ENCODE data around the gene POLL. TPM values are rescaled to one million over a fixed set of nuclear protein-coding genes. Genes with fewer than 3 reads are reported as not detected.
A peak's percentile ranks its signal among the peaks of the same experiment; 100 is the strongest.
"Not testable (repeated sequence)": the region's sequence is repeated elsewhere in the genome, so short reads cannot be mapped to it uniquely, and the experiment has no call there.

Gene POLL
- total RNA-seq (2014; rRNA removed; shearing (Covaris generic)) (24.0 and 24.3 TPM in 2 replicates), polyA plus RNA-seq (2016; fragmentation: Nextera tagmentation; extraction: Ambion mirVana) (17.3 and 18.2 TPM in 2 replicates)
- long read RNA-seq, partial matches to known transcripts = 5 of 17 reads
- long read RNA-seq, other reads (novel, unspliced or antisense) = 9 of 17 reads

DNA sequence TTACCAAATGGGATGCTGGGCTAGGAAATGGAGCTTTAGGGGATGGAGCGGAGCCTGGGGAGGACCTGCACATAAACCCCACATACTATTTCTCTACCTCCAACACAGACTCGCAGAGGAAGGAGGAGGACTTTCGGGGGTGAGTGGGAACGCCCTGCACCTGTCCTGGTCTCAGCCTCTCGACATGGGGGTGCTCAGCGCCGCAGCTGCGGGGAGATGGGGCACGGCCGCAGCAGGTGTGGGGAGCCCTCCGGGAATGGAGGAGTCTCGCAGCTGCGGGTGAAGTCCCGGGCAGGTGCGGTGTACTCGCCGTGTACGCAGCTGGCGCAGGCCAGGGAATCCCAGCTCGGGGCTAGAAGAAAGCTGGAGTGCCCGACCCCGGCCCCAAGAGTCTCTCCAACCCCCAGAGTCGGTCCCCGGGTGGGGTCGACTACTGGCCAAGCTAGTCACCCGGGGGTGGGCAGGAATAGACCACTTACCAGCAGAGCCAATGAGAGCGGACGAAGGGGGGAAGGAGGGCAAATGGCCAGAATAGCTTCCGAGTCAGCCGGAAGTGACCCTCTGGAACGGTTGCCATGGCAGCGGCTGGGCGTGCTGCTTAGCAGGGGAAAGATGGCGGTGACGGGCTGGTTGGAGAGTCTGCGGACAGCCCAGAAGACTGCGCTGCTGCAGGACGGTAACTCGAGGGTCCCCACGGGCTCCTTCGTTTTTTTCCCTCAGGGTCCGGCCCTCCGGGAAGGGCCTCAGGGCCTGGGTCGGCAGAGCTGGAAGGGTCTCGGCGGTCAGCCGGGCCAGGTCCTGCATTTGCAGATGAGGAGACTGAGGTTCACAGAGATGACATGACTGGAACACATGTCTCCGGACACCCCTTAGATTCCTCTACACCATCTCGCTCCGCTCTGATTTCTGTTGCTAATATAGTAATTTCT, at the start of gene POLL, which contains the start of gene DPCD:
TSS of gene POLL (minus strand) at position 533 of the 929 bp plus-strand sequence. CDS start 897 bp downstream, outside the sequence.
TSS of gene DPCD (plus strand) at position 597 of the 929 bp plus-strand sequence. CDS start at position 613, 16 bp downstream.
- TF ChIP-seq, protein P1, sequence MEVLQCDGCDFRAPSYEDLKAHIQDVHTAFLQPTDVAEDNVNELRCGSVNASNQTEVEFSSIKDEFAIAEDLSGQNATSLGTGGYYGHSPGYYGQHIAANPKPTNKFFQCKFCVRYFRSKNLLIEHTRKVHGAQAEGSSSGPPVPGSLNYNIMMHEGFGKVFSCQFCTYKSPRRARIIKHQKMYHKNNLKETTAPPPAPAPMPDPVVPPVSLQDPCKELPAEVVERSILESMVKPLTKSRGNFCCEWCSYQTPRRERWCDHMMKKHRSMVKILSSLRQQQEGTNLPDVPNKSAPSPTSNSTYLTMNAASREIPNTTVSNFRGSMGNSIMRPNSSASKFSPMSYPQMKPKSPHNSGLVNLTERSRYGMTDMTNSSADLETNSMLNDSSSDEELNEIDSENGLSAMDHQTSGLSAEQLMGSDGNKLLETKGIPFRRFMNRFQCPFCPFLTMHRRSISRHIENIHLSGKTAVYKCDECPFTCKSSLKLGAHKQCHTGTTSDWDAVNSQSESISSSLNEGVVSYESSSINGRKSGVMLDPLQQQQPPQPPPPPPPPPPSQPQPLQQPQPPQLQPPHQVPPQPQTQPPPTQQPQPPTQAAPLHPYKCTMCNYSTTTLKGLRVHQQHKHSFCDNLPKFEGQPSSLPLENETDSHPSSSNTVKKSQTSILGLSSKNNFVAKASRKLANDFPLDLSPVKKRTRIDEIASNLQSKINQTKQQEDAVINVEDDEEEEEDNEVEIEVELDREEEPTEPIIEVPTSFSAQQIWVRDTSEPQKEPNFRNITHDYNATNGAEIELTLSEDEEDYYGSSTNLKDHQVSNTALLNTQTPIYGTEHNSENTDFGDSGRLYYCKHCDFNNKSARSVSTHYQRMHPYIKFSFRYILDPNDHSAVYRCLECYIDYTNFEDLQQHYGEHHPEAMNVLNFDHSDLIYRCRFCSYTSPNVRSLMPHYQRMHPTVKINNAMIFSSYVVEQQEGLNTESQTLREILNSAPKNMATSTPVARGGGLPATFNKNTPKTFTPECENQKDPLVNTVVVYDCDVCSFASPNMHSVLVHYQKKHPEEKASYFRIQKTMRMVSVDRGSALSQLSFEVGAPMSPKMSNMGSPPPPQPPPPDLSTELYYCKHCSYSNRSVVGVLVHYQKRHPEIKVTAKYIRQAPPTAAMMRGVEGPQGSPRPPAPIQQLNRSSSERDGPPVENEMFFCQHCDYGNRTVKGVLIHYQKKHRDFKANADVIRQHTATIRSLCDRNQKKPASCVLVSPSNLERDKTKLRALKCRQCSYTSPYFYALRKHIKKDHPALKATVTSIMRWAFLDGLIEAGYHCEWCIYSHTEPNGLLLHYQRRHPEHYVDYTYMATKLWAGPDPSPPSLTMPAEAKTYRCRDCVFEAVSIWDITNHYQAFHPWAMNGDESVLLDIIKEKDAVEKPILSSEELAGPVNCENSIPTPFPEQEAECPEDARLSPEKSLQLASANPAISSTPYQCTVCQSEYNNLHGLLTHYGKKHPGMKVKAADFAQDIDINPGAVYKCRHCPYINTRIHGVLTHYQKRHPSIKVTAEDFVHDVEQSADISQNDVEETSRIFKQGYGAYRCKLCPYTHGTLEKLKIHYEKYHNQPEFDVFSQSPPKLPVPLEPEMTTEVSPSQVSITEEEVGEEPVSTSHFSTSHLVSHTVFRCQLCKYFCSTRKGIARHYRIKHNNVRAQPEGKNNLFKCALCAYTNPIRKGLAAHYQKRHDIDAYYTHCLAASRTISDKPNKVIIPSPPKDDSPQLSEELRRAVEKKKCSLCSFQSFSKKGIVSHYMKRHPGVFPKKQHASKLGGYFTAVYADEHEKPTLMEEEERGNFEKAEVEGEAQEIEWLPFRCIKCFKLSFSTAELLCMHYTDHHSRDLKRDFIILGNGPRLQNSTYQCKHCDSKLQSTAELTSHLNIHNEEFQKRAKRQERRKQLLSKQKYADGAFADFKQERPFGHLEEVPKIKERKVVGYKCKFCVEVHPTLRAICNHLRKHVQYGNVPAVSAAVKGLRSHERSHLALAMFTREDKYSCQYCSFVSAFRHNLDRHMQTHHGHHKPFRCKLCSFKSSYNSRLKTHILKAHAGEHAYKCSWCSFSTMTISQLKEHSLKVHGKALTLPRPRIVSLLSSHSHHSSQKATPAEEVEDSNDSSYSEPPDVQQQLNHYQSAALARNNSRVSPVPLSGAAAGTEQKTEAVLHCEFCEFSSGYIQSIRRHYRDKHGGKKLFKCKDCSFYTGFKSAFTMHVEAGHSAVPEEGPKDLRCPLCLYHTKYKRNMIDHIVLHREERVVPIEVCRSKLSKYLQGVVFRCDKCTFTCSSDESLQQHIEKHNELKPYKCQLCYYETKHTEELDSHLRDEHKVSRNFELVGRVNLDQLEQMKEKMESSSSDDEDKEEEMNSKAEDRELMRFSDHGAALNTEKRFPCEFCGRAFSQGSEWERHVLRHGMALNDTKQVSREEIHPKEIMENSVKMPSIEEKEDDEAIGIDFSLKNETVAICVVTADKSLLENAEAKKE (CRISPR knock-in tag; IDR thresholded peaks at IDR 0.05) = no peak
- TF ChIP-seq EZH2phosphoT487 (IDR thresholded peaks at IDR 0.05; ENCODE audit: unreplicated experiment) (no peak), POLR2AphosphoS5 (IDR thresholded peaks at IDR 0.05; ENCODE audit: low read depth) (peak; percentile 89)
- TF ChIP-seq, protein P2, sequence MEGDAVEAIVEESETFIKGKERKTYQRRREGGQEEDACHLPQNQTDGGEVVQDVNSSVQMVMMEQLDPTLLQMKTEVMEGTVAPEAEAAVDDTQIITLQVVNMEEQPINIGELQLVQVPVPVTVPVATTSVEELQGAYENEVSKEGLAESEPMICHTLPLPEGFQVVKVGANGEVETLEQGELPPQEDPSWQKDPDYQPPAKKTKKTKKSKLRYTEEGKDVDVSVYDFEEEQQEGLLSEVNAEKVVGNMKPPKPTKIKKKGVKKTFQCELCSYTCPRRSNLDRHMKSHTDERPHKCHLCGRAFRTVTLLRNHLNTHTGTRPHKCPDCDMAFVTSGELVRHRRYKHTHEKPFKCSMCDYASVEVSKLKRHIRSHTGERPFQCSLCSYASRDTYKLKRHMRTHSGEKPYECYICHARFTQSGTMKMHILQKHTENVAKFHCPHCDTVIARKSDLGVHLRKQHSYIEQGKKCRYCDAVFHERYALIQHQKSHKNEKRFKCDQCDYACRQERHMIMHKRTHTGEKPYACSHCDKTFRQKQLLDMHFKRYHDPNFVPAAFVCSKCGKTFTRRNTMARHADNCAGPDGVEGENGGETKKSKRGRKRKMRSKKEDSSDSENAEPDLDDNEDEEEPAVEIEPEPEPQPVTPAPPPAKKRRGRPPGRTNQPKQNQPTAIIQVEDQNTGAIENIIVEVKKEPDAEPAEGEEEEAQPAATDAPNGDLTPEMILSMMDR (conservative IDR thresholded peaks at IDR 0.05; ENCODE audit: low read depth in 2 of 2) = no peak
- TF ChIP-seq, protein P3, sequence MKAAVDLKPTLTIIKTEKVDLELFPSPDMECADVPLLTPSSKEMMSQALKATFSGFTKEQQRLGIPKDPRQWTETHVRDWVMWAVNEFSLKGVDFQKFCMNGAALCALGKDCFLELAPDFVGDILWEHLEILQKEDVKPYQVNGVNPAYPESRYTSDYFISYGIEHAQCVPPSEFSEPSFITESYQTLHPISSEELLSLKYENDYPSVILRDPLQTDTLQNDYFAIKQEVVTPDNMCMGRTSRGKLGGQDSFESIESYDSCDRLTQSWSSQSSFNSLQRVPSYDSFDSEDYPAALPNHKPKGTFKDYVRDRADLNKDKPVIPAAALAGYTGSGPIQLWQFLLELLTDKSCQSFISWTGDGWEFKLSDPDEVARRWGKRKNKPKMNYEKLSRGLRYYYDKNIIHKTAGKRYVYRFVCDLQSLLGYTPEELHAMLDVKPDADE (IDR thresholded peaks at IDR 0.05) = peak; percentile 81

DNA sequence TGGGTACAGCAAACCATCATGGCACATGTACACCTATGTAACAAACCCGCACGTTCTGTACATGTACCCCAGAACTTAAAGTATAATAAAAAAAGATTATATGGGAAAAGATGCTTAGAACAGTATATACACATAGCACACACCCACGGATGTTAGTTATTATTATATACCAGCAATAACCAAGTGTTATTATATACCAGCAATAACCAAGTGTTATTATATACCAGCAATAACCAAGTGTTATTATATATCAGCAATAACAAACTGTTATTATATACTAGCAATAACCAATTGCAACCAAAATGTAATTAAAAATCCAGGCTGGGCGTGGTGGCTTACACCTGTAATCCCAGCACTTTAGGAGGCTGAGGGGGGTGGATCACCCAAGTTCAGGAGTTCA, 45.5 kb upstream of the POLL start:
- not testable (repeated sequence) for H3K4me1 ChIP-seq (ENCODE audit: insufficient read depth); H3K4me1 Mint-ChIP-seq; H3K4me3 Mint-ChIP-seq; DNase-seq (ENCODE audit: low spot score); H2AFZ ChIP-seq; H3K27me3 Mint-ChIP-seq (ENCODE audit: insufficient read depth, low read depth, poor library complexity); H3K9me2 ChIP-seq (ENCODE audit: insufficient read depth); H3K36me3 ChIP-seq (ENCODE audit: insufficient read depth); H3K27ac ChIP-seq (ENCODE audit: low read depth); H3K79me2 ChIP-seq (replicated peaks; ENCODE audit: insufficient read depth); H4K20me1 ChIP-seq (replicated peaks; ENCODE audit: insufficient read depth); H3F3A ChIP-seq (replicated peaks; ENCODE audit: low read depth); ATAC-seq; H3K27ac Mint-ChIP-seq; H3K27me3 ChIP-seq (ENCODE audit: insufficient read depth); H3K4me2 ChIP-seq; H3K4me3 ChIP-seq
- peaks cover 28% of the 10 kb centered on the region for H3K36me3 Mint-ChIP-seq (ENCODE audit: low read depth)
- peaks cover 12% of the 10 kb centered on the region for H3K9me3 Mint-ChIP-seq

More for the DNA sequence above, at the start of gene POLL, which contains the start of gene DPCD:
- Mint-ChIP-seq H3K27me3 (ENCODE audit: insufficient read depth, low read depth, poor library complexity) (peaks cover 10% of the 10 kb centered on the region), H3K4me3 (peak within 1 kb of the TSS; percentile 98), H3K4me1 (peaks cover 13% of the 10 kb centered on the region), H3K36me3 (ENCODE audit: low read depth) (peaks cover 12% of the 10 kb centered on the region), H3K27ac (peak within 1 kb of the TSS; percentile 92), H3K9me3 (no peaks in the 10 kb centered on the region)
- H3K4me2 ChIP-seq = peak within 1 kb of the TSS; percentile 91
- H3K27ac ChIP-seq (ENCODE audit: low read depth) = no peak within 1 kb of the TSS; the same call in 1 of the 2 replicates
- H3K27me3 ChIP-seq (ENCODE audit: insufficient read depth) = no peaks in the 10 kb centered on the region
- peaks cover 14% of the 10 kb centered on the region for H3K4me1 ChIP-seq (ENCODE audit: insufficient read depth)
- DNase-seq (ENCODE audit: low spot score) (peak; percentile 99), ATAC-seq (peak; percentile 97)
- no peaks in the 10 kb centered on the region for H3F3A ChIP-seq (replicated peaks; ENCODE audit: low read depth)
- no peaks in the 10 kb centered on the region for H4K20me1 ChIP-seq (replicated peaks; ENCODE audit: insufficient read depth)
- H2AFZ ChIP-seq = peak within 1 kb of the TSS; percentile 96
- no peaks in the 10 kb centered on the region for H3K9me2 ChIP-seq (ENCODE audit: insufficient read depth)
- peak within 1 kb of the TSS; percentile 99 for H3K4me3 ChIP-seq
- H3K36me3 ChIP-seq (ENCODE audit: insufficient read depth) = no peaks in the 10 kb centered on the region; the same call in none of the 2 replicates
- H3K79me2 ChIP-seq (replicated peaks; ENCODE audit: insufficient read depth) = peaks cover 16% of the 10 kb centered on the region; the same call in 1 of the 2 replicates

All from GM23338 (cell line).